ENCODE measurements around the gene TMEM247. TPM values are rescaled to one million over a fixed set of nuclear protein-coding genes. Genes with fewer than 3 reads are reported as not detected.

The TMEM247 gene
- total and polyA plus RNA-seq, 2 donors (not counting 1 experiment from before 2014, with no cell fraction given) = not detected

DNA sequence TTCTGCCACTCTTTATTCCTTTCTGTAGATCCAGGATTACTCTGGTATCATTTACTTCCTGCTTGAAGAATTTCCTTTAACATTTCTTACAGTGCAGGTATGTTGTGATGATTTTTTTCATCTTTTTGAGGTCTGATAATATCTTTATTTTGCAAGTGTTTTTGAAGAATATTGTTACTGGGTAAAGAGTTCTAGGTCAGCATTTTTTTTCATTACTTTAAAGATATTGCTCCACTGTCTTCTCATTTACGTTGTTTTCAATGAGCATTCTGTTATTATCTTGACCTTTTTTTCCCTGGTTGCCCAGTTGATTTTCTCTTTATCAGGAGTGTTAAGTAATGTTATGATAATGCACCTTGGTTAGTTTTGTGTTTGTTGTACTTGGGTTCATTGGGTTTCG lies 31.7 kb upstream of the TMEM247 start:
- no peak for TF ChIP-seq EZH2 (IDR thresholded peaks at IDR 0.05; ENCODE audit: low read length, missing control alignments)
- TF ChIP-seq, protein P1, sequence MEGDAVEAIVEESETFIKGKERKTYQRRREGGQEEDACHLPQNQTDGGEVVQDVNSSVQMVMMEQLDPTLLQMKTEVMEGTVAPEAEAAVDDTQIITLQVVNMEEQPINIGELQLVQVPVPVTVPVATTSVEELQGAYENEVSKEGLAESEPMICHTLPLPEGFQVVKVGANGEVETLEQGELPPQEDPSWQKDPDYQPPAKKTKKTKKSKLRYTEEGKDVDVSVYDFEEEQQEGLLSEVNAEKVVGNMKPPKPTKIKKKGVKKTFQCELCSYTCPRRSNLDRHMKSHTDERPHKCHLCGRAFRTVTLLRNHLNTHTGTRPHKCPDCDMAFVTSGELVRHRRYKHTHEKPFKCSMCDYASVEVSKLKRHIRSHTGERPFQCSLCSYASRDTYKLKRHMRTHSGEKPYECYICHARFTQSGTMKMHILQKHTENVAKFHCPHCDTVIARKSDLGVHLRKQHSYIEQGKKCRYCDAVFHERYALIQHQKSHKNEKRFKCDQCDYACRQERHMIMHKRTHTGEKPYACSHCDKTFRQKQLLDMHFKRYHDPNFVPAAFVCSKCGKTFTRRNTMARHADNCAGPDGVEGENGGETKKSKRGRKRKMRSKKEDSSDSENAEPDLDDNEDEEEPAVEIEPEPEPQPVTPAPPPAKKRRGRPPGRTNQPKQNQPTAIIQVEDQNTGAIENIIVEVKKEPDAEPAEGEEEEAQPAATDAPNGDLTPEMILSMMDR (conservative IDR thresholded peaks at IDR 0.05 in 1 of 2, IDR thresholded peaks at IDR 0.05 in 1 of 2; ENCODE audit: low read depth in 1 of 2, low read length in 2 of 2) = no peak
- Histone ChIP-seq H3K27me3 (ENCODE audit: control insufficient read depth, insufficient read depth, low read length) (no peaks in the 10 kb centered on the region), H2AFZ (ENCODE audit: low read length) (no peak overlapping the region), H4K20me1 (ENCODE audit: control insufficient read depth, extremely low read depth, insufficient read depth, low read length) (no peaks in the 10 kb centered on the region), H3K9me3 (ENCODE audit: control insufficient read depth, insufficient read depth, low read depth, low read length) (no peaks in the 10 kb centered on the region), H3K36me3 (ENCODE audit: control insufficient read depth, insufficient read depth, low read length) (no peaks in the 10 kb centered on the region), H3K4me2 (ENCODE audit: extremely low read depth, insufficient read depth, low read length) (no peak overlapping the region), H3K4me1 (ENCODE audit: control insufficient read depth, extremely low read depth, insufficient read depth, low read length) (peaks cover 2% of the 10 kb centered on the region), H3K27ac (ENCODE audit: insufficient read depth, low read length) (no peak overlapping the region), H3K9ac (ENCODE audit: insufficient read depth, low read length) (no peak overlapping the region), H3K79me2 (ENCODE audit: control insufficient read depth, insufficient read depth, low read length) (no peaks in the 10 kb centered on the region), H3K4me3 (replicated peaks in 1 of 4; ENCODE audit: control extremely low read depth in 1 of 4, insufficient read depth in 1 of 4, low read depth in 3 of 4, low read length in 4 of 4) (no peak overlapping the region)
- DNase-seq (ENCODE audit: low read depth in 2 of 2) = no peak

DNA sequence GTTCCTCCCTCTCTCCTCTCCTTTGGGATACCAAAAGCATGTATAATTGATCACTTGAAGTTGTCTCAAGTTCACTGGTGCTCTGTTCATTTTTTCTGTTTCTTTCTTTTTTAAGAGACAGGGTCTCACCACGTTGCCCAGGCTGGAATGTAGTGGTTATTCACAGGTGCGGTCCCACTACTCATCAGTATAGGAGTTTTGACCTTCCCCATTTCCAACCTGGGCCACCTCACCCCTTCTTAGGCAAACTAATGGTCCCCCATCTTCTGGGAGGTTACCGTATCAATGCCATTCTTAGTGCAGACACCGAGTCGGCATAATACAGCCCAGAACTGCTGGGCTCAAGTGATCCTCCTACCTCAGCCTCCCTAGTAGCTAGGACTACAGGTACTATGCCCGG lies 31.3 kb upstream of the TMEM247 start:
- no peak for DNase-seq (ENCODE audit: low read depth in 2 of 2)
- Histone ChIP-seq H3K4me1 (ENCODE audit: control insufficient read depth, extremely low read depth, insufficient read depth, low read length) (peaks cover 2% of the 10 kb centered on the region), H3K79me2 (ENCODE audit: control insufficient read depth, insufficient read depth, low read length) (no peaks in the 10 kb centered on the region), H4K20me1 (ENCODE audit: control insufficient read depth, extremely low read depth, insufficient read depth, low read length) (no peaks in the 10 kb centered on the region), H3K4me3 (replicated peaks in 1 of 4; ENCODE audit: control extremely low read depth in 1 of 4, insufficient read depth in 1 of 4, low read depth in 3 of 4, low read length in 4 of 4) (no peak overlapping the region), H3K36me3 (ENCODE audit: control insufficient read depth, insufficient read depth, low read length) (no peaks in the 10 kb centered on the region), H2AFZ (ENCODE audit: low read length) (no peak overlapping the region), H3K27me3 (ENCODE audit: control insufficient read depth, insufficient read depth, low read length) (no peaks in the 10 kb centered on the region), H3K9me3 (ENCODE audit: control insufficient read depth, insufficient read depth, low read depth, low read length) (no peaks in the 10 kb centered on the region), H3K9ac (ENCODE audit: insufficient read depth, low read length) (no peak overlapping the region), H3K4me2 (ENCODE audit: extremely low read depth, insufficient read depth, low read length) (no peak overlapping the region), H3K27ac (ENCODE audit: insufficient read depth, low read length) (no peak overlapping the region)
- TF ChIP-seq, protein P1 (conservative IDR thresholded peaks at IDR 0.05 in 1 of 2, IDR thresholded peaks at IDR 0.05 in 1 of 2; ENCODE audit: low read depth in 1 of 2, low read length in 2 of 2) = no peak
- no peak for TF ChIP-seq EZH2 (IDR thresholded peaks at IDR 0.05; ENCODE audit: low read length, missing control alignments)

DNA sequence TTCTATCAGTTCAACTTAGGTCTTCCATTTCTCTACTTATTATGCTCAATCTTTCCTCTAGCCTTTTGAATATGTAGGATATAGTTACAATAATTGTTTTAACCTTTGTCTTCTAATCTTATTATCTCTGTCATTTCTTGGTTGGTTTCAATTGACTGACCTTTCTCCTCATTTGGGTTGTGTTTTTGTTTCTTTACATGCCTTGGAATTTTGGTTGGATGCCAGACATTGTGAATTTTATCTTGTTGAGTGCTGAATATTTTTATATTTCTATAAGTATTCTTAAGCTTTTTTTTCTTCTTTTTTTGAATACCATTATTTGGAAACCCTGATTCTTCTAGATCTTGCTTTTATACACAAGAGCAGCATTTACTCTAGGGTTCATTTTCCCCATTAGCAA lies 30.7 kb upstream of the TMEM247 start:
- TF ChIP-seq, protein P1 (conservative IDR thresholded peaks at IDR 0.05 in 1 of 2, IDR thresholded peaks at IDR 0.05 in 1 of 2; ENCODE audit: low read depth in 1 of 2, low read length in 2 of 2) = no peak
- TF ChIP-seq EZH2 (IDR thresholded peaks at IDR 0.05; ENCODE audit: low read length, missing control alignments) = no peak
- DNase-seq (ENCODE audit: low read depth in 2 of 2) = no peak

More for the DNA sequence above, 30.7 kb upstream of the TMEM247 start:
- Histone ChIP-seq H3K27ac (ENCODE audit: insufficient read depth, low read length) (no peak overlapping the region), H2AFZ (ENCODE audit: low read length) (no peak overlapping the region), H3K36me3 (ENCODE audit: control insufficient read depth, insufficient read depth, low read length) (no peaks in the 10 kb centered on the region), H3K4me3 (replicated peaks in 1 of 4; ENCODE audit: control extremely low read depth in 1 of 4, insufficient read depth in 1 of 4, low read depth in 3 of 4, low read length in 4 of 4) (no peak overlapping the region), H4K20me1 (ENCODE audit: control insufficient read depth, extremely low read depth, insufficient read depth, low read length) (no peaks in the 10 kb centered on the region), H3K4me2 (ENCODE audit: extremely low read depth, insufficient read depth, low read length) (no peak overlapping the region), H3K9ac (ENCODE audit: insufficient read depth, low read length) (no peak overlapping the region), H3K4me1 (ENCODE audit: control insufficient read depth, extremely low read depth, insufficient read depth, low read length) (peaks cover 2% of the 10 kb centered on the region), H3K27me3 (ENCODE audit: control insufficient read depth, insufficient read depth, low read length) (no peaks in the 10 kb centered on the region), H3K9me3 (ENCODE audit: control insufficient read depth, insufficient read depth, low read depth, low read length) (no peaks in the 10 kb centered on the region), H3K79me2 (ENCODE audit: control insufficient read depth, insufficient read depth, low read length) (no peaks in the 10 kb centered on the region)
